MM.1S (cell line): ENCODE measurements around the gene RUFY2.

Experiments used
- CTCF ChIP-seq: fragments of 300-600 bp; sonication (generic); IDR thresholded peaks from 2 replicates; pipeline ENCODE4 v1.5.1; 2016; ENCODE audit warnings: antibody characterized with exemption, low read length, mixed read lengths
- EZH2 ChIP-seq: fragments of 300-600 bp; sonication (generic); optimal IDR thresholded peaks from 2 replicates; pipeline ENCODE3; 2017; ENCODE audit warnings: low read depth, mild to moderate bottlenecking, antibody characterized with exemption, low read length, mixed read lengths
- EZH2phosphoT487 ChIP-seq: fragments of 300-600 bp; sonication (generic); IDR thresholded peaks from 2 replicates; pipeline ENCODE4 v1.6.1; 2018; ENCODE audit warnings: antibody characterized with exemption, low read length

GRCh38 chr10:68336754-68337351 lies 70.2 kb downstream of the RUFY2 start:
- TF ChIP-seq EZH2, result no peak
- TF ChIP-seq CTCF, result no peak
- TF ChIP-seq EZH2phosphoT487, result no peak
